A673 (cell line): ENCODE measurements around the gene ARHGAP6.

Source experiments
- EZH2 ChIP-seq: fragments of 200-600 bp; sonication (generic); IDR thresholded peaks from 2 replicates; pipeline ENCODE4 v1.6.1; 2017; ENCODE audit warnings: borderline replicate concordance, low read depth, mild to moderate bottlenecking, mixed read lengths, antibody characterized with exemption, low read length; ENCODE audit not compliant: poor library complexity, severe bottlenecking
- TF ChIP-seq, protein P1 (sequence below): fragments of 300-800, 200-600 bp; sonication (generic); conservative IDR thresholded peaks from 2 replicates; pipeline ENCODE4 v1.5.1; 2017; ENCODE audit warnings: low read depth, mild to moderate bottlenecking, antibody characterized with exemption, low read length, moderate library complexity, mixed read lengths

DNA sequence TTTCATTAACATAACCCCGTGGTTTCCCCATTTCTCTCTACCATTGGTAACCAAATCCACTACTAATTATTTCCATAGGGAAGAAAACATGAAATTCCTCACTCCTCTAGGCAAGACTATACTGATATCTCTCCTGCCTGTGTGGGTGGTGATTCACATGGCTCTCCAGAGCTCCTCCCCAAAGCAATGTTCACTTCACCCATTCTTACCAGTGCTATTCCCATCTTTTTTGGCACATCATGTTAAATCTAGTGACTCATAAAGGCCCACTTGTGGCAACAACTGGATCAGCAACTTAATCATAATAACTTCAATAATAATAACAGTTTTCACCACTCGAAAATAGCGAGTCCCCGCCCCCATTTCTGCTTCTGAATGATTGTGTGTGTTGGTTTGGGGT is 560.6 kb downstream of the ARHGAP6 start:
- TF ChIP-seq, protein P1, sequence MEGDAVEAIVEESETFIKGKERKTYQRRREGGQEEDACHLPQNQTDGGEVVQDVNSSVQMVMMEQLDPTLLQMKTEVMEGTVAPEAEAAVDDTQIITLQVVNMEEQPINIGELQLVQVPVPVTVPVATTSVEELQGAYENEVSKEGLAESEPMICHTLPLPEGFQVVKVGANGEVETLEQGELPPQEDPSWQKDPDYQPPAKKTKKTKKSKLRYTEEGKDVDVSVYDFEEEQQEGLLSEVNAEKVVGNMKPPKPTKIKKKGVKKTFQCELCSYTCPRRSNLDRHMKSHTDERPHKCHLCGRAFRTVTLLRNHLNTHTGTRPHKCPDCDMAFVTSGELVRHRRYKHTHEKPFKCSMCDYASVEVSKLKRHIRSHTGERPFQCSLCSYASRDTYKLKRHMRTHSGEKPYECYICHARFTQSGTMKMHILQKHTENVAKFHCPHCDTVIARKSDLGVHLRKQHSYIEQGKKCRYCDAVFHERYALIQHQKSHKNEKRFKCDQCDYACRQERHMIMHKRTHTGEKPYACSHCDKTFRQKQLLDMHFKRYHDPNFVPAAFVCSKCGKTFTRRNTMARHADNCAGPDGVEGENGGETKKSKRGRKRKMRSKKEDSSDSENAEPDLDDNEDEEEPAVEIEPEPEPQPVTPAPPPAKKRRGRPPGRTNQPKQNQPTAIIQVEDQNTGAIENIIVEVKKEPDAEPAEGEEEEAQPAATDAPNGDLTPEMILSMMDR: no peak
- no peak for TF ChIP-seq EZH2
